ENCODE measurements around the gene RBL2. TPM values are rescaled to one million over a fixed set of nuclear protein-coding genes. Genes with fewer than 3 reads are reported as not detected.

The RBL2 gene
- total RNA-seq, 1 donor from 2014 or later: 36.0 TPM

GRCh38 chr16:53478965-53479364 lies 44.7 kb downstream of the RBL2 start:
- no peak for DNase-seq
- no peak overlapping the region for H3K4me3 ChIP-seq
- TF ChIP-seq CTCF (IDR thresholded peaks at IDR 0.05; ENCODE audit: borderline replicate concordance): no peak
- peaks cover 1% of the 10 kb centered on the region for H3K4me1 ChIP-seq
- H3K36me3 ChIP-seq: peaks cover 88% of the 10 kb centered on the region
- no peaks in the 10 kb centered on the region for H3K9me3 ChIP-seq (replicated peaks)
- H3K27ac ChIP-seq (replicated peaks): no peak overlapping the region
- intact Hi-C loops (cut with micrococcal nuclease): no loop called here
- H3K27me3 ChIP-seq (ENCODE audit: low read depth): no peaks in the 10 kb centered on the region

GRCh38 chr16:53480394-53480793 lies 46.1 kb downstream of the RBL2 start:
- H3K9me3 ChIP-seq (replicated peaks): no peaks in the 10 kb centered on the region
- no peak for TF ChIP-seq CTCF (IDR thresholded peaks at IDR 0.05; ENCODE audit: borderline replicate concordance)
- no peaks in the 10 kb centered on the region for H3K27me3 ChIP-seq (ENCODE audit: low read depth)
- peaks cover 9% of the 10 kb centered on the region for H3K4me1 ChIP-seq
- intact Hi-C loops (cut with micrococcal nuclease): no loop called here
- peaks cover 91% of the 10 kb centered on the region for H3K36me3 ChIP-seq
- DNase-seq: no peak
- no peak overlapping the region for H3K4me3 ChIP-seq
- no peak overlapping the region for H3K27ac ChIP-seq (replicated peaks)

DNA sequence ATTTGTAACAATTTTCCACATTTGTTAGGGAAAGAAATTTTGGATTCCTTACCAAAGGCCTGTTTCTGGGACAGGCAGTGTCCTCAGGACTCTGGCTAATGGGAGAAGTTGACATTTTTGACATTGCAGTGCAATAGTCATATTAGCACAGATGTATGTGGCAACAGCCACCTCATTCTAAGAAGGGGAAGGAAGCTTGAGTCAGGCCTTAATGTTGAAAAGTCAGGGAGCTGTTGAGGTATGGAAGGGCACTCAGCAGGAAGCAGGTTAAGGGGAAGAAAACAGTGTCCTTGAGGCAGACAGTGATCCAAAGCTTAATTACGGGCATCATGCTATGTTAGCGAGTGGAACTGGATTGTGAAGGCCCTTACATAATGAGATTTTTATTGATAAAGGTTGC lies 47.9 kb downstream of the RBL2 start:
- H3K36me3 ChIP-seq: peaks cover 96% of the 10 kb centered on the region
- DNase-seq: no peak
- no peaks in the 10 kb centered on the region for H3K27me3 ChIP-seq (ENCODE audit: low read depth)
- no peak overlapping the region for H3K27ac ChIP-seq (replicated peaks)
- intact Hi-C loops (cut with micrococcal nuclease): no loop called here
- no peak overlapping the region for H3K4me3 ChIP-seq
- peaks cover 8% of the 10 kb centered on the region for H3K9me3 ChIP-seq (replicated peaks)
- no peak for TF ChIP-seq CTCF (IDR thresholded peaks at IDR 0.05; ENCODE audit: borderline replicate concordance)
- peaks cover 9% of the 10 kb centered on the region for H3K4me1 ChIP-seq

DNA sequence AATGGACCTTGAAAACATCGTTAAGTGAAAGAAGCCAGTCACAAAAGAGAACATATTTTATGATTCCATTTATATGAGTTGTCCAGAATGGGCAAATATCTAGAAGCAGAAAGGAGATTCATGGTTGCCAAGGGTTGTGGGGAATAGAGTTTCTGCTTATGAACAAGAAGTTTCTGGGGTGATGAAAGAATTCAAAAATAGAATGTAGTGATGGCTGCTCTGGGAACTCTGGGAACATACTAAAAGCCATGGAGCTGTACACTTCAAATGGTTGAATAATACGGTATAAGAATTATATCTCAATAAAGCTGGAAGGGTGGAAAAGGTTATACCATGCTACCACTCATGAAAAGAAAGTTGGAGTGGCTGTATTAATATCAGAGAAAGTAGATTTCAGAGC lies 50.3 kb downstream of the RBL2 start:
- intact Hi-C loops (cut with micrococcal nuclease): no loop called here
- peaks cover 16% of the 10 kb centered on the region for H3K4me1 ChIP-seq
- no peak overlapping the region for H3K4me3 ChIP-seq
- no peak for DNase-seq
- H3K9me3 ChIP-seq (replicated peaks): peaks cover 8% of the 10 kb centered on the region
- H3K27ac ChIP-seq (replicated peaks): peak overlapping the region; percentile 37
- H3K27me3 ChIP-seq (ENCODE audit: low read depth): no peaks in the 10 kb centered on the region
- peaks cover 88% of the 10 kb centered on the region for H3K36me3 ChIP-seq
- TF ChIP-seq CTCF (IDR thresholded peaks at IDR 0.05; ENCODE audit: borderline replicate concordance): no peak

DNA sequence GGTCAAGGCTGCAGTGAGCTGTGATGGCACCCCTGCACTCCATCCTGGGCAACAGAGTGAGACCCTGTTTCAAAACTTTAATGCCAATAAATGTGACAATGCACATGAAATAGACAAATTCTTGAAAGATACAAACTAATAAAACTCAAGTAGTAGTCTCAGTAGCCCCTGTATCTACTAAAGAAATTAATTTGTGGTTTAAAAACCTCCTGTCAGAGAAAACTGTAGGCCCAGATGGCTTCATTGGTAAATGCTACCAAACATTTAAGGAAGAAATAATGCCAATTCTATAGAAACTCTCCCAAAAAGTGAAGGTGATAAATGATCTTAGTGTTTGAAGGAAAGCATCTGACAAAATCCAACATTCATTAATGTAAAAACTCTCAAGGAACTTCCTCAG lies 52.0 kb downstream of the RBL2 start:
- H3K27ac ChIP-seq (replicated peaks): no peak overlapping the region
- no peaks in the 10 kb centered on the region for H3K27me3 ChIP-seq (ENCODE audit: low read depth)
- intact Hi-C loops (cut with micrococcal nuclease): no loop called here
- peaks cover 31% of the 10 kb centered on the region for H3K4me1 ChIP-seq
- DNase-seq: no peak
- no peak for TF ChIP-seq CTCF (IDR thresholded peaks at IDR 0.05; ENCODE audit: borderline replicate concordance)
- H3K9me3 ChIP-seq (replicated peaks): peaks cover 8% of the 10 kb centered on the region
- H3K4me3 ChIP-seq: no peak overlapping the region
- peaks cover 88% of the 10 kb centered on the region for H3K36me3 ChIP-seq

- H3K27me3 ChIP-seq (ENCODE audit: low read depth): no peaks in the 10 kb centered on the region
- peak overlapping the region; percentile 67 for H3K27ac ChIP-seq (replicated peaks)
- peaks cover 22% of the 10 kb centered on the region for H3K4me1 ChIP-seq
- DNase-seq: no peak
- H3K4me3 ChIP-seq: no peak overlapping the region
- no peak for TF ChIP-seq CTCF (IDR thresholded peaks at IDR 0.05; ENCODE audit: borderline replicate concordance)
- H3K9me3 ChIP-seq (replicated peaks): peaks cover 8% of the 10 kb centered on the region
- intact Hi-C loops (cut with micrococcal nuclease): no loop called here
- peaks cover 90% of the 10 kb centered on the region for H3K36me3 ChIP-seq
Measured at GRCh38 chr16:53489755-53490154, 55.5 kb downstream of the RBL2 start.

Measured in left ventricle myocardium inferior (tissue), 1 donor.